GM19397 (cell line): ENCODE measurements around the gene AFDN.
"Not testable (repeated sequence)": the region's sequence is repeated elsewhere in the genome, so short reads cannot be mapped to it uniquely, and the experiment has no call there.

Experiments
- ATAC-seq: cut with Tn5 transposase; IDR thresholded peaks from one replicate; pipeline ENCODE4 v1.9.1; 2021; ENCODE audit warnings: mild to moderate bottlenecking, moderate library complexity; ENCODE audit not compliant: unreplicated experiment

Gene AFDN

GRCh38 chr6:167993169-167993568, 166.5 kb downstream of the AFDN start:
- ATAC-seq: no peak

DNA sequence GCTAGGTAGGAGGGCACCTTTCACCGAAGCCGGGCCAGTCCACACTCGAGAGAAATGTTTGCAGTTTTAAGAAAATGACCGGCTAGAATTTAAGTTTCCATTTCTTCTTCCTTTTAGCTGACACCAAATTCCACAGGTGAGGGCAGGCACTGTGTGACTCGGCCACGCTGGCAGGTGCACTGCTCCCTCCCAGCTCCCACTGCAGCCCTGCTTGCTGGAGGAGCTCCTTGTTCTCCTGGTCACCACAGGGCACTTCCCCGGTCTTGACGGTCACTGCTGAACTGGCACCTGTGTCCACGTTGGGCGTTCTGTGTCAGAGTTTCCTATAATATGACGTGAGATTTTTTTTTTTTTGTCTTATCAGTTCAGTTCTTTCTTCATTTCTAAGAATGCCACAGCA, 167.1 kb downstream of the AFDN start:
- no peak for ATAC-seq

- no peak for ATAC-seq
Measured at GRCh38 chr6:167995302-167995701, 168.6 kb downstream of the AFDN start.

DNA sequence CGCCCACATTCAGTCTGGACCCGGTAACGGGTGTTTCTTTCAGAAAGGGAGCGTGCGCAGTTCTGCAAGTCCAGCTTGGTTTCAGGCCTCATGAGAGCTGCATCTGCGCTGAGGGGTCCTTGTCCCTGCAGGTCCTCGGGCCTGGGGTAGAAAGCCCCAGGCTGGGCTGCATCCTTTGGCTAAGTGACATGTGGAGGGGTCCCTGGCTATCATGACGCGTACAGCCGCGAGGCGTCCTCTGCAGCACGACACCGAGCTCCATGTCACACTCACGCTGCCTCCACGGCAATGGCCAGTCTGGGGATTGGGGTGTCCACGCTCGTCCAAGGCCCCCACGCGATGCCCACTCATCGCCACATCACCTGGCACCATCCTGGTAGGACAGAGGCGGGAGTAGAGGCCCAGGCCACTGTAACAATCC, 169.0 kb downstream of the AFDN start:
- ATAC-seq: no peak

- no peak for ATAC-seq
Measured at GRCh38 chr6:167996424-167997199, 169.9 kb downstream of the AFDN start.

GRCh38 chr6:167997642-167998041, 170.9 kb downstream of the AFDN start, which contains the start of gene KIF25:
KIF25 (plus strand) TSS chr6:167997671; CDS start chr6:168029586, 31,915 bp downstream.
- ATAC-seq: no peak

DNA sequence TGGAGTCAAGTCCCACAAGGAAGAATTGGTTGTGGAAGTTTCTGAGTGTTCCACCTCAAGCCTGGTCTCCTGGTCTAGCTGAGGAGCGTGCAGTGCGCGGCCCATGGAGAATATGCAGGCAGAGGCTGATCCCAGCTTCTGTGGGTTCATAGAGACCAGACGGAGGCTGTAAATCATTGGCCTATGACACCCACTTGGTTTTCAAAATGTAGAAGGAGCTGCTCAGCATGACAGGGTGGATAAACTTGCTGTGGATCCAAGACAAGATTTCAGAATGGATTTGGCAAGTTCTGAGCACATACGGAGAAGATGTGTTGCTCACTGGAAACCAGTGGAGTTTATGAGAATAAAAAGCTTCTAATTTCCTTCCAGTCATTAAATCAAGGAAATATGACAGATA, 171.5 kb downstream of the AFDN start:
- ATAC-seq: no peak

DNA sequence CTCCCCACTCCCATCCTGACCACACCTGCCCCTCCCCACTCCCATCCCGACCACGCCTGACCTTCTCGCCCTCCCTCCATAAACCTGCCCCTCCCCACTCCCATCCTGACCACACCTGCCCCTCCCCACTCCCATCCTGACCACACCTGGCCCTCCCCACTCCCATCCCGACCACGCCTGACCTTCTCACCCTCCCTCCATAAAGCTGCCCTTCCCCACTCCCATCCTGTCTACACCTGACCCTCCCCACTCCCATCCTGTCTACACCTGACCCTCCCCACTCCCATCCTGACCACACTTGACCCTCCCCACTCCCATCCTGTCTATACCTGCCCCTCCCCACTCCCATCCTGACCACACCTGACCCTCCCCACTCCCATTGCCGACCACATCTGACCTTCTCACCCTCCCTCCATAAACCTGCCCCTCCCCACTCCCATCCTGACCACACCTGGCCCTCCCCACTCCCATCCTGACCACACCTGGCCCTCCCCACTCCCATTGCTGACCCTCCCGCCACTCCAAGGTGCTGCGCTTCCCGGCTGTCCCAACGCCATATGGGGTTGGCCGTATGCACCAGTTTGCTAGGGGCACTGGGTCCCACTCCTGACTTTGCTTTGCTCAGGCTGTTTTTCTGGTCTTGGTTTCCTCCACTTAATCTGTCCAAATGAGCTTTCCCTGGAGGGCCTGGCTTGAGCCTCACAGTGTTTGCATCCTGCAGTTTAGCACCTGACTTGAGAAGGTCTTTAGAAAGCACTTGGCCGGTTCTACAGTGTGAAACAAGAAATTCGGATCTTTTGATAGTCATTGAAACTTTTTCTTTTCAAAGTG, 173.7 kb downstream of the AFDN start:
- no peak for ATAC-seq

DNA sequence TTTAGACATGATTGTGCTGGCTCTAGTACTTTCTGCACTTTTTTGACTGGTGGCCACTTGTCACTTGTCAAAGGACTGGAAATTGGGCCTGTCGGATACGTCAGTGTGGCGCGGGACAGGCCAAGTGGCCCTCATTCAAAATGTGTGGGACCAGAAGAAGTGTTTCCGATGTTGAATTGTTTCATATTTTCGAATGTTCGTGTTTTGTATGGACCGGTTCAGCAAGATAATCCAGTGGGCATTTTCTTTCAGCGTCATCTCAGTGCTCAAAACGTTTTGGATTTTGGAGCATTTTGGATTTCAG, 174.3 kb downstream of the AFDN start:
- no peak for ATAC-seq

GRCh38 chr6:168001514-168001913, 174.8 kb downstream of the AFDN start:
- ATAC-seq: not testable (repeated sequence)

DNA sequence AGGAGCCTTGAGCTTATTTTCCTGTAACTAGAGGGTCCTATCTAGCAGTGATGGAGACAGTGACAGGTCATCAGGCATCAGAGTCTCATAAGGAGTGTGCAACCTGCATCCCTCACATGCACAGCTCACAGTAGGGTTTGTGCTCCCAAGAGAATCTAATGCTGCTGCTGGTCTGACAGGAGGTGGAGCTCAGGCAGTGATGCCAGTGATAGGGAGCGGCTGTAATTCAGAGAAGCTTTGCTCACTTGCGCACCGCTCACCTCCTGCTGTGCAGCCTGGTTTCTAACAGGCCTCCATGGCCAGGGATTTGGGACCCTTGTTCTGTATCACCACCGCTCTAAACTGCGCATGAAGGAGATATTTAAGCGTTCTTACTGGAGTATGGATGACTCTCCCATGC, 176.1 kb downstream of the AFDN start:
- ATAC-seq: no peak

GRCh38 chr6:168004023-168004422, 177.3 kb downstream of the AFDN start:
- no peak for ATAC-seq

- ATAC-seq: no peak
Measured at GRCh38 chr6:168004945-168005344, 178.2 kb downstream of the AFDN start.

- ATAC-seq: no peak
Measured at GRCh38 chr6:168005796-168006195, 179.1 kb downstream of the AFDN start.

GRCh38 chr6:168007592-168008338, 181.1 kb downstream of the AFDN start:
- no peak for ATAC-seq

DNA sequence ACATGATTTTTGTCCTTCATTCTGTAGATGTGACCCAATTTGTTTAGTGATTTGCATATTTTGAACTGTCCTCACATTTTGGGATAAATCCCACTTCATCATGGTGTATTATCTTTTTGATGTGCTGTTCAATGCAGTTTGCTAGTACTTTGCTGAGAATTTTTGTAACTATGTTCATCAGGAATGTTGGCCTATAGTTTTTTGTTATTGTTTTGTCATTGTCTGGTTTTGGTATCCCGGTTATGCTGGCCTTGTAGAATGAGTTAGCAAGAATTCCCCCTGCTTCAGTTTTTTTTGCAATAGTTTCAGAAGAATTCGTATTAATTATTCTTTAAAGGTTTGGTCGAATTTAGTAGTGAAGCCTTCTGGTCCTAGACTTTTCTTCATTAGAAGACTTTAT, 182.6 kb downstream of the AFDN start:
- no peak for ATAC-seq

DNA sequence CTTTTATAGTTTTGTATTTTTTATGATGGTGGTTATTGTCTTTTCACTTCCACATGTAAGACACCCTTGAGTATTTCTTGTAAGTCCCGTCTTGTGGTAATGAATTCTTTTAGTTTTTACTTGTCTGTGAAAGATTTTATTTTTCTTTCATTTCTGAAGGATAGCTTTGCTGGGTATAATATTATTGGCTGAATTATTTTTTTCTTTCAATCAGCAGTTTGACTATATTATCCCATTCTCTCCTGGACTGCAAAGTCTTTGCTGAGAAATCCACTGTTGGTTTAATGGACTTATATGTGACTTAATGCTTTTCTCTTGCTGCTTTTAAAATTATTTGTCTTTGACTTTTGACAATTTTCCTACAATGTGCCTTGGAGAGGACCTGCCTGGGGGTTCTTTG, 184.6 kb downstream of the AFDN start:
- no peak for ATAC-seq

GRCh38 chr6:168012431-168013249, 185.9 kb downstream of the AFDN start:
- ATAC-seq: no peak

DNA sequence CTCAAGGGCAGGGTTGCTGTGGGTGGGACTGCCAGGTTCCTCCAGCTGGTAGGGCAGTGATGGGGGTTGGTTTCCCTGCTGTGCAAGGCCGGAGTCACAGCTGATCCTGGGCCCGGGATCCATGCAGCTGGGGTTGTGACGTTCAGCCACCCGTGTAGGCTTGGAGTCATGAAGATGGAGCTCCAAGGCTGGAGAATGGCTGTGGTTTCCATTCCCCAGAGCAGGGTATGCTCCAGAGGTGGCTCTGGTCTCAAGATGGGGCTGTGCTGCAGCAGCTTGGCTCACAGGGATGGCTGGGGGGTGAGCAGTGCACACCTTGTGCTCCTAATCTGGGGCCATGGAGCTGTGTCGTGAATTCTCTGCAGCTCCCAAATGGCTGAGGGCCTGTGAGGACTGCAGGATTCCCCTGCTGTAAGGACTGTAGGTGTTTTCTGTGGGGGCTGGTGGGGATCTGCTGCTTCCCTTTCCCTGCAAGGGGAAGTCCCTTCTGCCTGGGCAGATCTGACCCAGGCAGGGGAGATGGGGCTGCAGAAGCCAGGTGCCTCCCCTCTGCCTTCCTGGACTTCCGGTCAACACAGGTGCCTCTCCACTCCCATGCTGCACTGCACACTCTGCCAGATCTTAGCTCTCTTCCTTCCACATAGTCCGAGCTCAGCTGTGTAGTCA, 186.7 kb downstream of the AFDN start:
- ATAC-seq: no peak

- no peak for ATAC-seq
Measured at GRCh38 chr6:168014428-168014827, 187.7 kb downstream of the AFDN start.
